ENCODE measurements around the gene LSM10.

Gene LSM10

DNA sequence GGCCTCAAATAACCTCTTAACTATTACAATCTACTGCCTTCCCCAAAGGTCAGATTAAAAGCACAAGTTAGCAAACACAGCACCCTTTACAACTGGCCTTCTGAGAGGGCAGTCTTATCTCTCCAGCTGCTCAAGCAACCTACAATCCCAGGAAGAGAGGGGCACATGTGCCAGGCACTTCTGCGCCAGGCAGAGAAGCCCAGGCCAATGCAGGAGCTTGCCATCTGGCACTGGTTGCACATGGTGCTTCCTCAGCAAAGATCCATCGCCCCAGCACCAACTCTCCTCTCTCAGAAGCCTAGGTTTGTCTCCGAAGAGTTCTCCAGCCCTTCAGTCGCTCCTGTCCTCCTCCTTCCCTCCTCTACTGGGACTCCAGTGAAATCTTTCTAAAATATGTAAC, 14.5 kb downstream of the LSM10 start:
- no peak for DNase-seq (ENCODE audit: low spot score)

DNA sequence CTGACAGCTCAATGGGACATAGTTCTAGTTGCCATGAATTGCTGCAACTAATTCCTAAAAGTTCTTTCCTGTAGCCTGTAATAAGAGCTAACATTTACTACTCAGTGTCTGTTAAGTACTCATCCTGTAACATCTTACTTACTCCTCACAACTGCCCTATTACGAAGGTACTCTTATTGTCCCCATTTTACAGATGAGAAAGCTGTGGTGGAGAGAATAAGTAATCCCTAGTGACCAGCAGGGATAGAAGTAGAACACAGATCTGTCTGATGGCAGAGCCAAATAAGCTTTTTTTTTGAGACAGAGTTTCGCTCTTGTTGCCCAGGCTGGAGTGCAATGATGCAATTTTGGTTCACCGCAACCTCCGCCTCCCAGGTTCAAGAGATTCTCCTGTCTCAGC, 15.0 kb downstream of the LSM10 start:
- no peak for DNase-seq (ENCODE audit: low spot score)

DNA sequence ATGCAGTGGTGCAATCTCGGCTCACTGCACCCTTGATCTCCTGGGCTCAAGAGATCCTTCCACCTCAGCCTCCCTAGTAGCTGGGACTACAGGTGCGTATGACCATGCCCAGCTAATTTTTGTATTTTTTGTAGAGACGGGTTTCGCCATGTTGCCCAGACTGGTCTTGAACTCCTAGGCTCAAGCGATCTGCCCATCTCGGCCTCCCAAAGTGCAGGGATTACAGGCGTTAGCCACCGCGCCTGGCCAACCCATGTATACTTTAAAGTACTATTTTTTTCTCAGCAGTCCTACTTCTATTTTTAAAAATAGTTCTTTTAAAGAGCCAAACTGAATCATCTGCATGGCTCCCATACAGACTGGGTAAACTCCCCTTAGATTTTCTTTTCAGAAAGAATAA, 15.5 kb downstream of the LSM10 start:
- no peak for DNase-seq (ENCODE audit: low spot score)

DNA sequence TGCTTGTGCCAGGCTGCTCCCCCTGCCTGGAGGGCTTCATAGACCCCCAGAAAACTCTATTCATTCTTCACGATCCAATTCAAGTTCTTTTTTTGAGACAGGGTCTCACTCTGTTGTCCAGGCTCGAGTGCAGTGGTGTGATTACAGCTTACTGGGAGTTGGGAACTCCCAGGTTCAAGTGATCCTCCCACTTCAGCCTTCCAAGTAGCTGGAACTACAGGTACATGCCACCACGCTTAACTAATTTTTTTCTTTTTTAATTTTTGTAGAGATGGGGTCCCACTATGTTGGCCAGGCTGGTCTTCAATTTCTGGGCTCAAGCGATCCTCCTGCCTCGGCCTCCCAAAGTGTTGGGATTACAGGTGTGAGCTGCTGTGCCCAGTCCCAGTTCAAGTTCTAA, 16.3 kb downstream of the LSM10 start:
- DNase-seq (ENCODE audit: low spot score) = no peak

DNA sequence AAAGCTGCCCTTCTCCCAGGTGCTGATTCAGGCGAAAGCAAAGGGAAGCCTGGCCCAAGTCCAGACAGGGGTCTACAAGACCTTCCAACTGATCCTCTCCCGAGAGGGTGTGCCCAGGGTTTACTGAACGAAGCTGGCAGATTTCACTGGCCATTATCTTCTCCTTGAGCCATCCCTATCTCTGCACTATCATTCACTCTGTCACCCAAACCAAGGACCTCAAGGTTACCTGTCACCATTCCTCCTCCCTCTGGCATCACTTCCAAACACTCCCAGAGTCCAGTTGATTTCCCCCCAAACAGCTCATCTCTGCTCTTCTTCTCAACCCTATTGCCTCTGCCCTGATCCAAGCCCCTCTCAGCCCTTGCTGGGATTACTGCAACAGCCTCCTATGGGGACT, 16.9 kb downstream of the LSM10 start:
- no peak for DNase-seq (ENCODE audit: low spot score)

DNA sequence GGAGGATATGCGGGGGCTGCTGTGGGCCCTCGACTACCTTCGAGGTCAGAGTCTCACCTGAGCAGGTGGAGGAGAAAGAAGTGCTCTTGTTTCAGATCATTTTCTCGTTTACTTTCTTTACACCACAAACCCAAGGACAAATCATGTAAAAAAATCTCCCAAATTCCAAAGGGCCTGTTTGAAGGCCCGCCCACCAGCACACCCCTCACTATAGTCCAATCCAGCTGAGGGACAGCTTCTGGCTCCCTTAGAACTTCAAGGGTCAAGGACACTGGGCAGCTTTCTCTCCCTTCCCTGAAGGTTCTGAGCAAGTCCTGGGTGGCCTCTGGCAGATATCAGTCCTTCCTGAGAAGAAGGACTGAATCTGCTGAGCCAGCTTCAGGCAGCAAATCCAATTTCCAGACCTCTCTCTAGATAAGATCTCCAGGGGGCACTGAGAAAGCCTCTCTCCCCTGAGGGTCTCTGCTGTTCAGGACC, 17.5 kb downstream of the LSM10 start:
- no peak for DNase-seq (ENCODE audit: low spot score)

DNA sequence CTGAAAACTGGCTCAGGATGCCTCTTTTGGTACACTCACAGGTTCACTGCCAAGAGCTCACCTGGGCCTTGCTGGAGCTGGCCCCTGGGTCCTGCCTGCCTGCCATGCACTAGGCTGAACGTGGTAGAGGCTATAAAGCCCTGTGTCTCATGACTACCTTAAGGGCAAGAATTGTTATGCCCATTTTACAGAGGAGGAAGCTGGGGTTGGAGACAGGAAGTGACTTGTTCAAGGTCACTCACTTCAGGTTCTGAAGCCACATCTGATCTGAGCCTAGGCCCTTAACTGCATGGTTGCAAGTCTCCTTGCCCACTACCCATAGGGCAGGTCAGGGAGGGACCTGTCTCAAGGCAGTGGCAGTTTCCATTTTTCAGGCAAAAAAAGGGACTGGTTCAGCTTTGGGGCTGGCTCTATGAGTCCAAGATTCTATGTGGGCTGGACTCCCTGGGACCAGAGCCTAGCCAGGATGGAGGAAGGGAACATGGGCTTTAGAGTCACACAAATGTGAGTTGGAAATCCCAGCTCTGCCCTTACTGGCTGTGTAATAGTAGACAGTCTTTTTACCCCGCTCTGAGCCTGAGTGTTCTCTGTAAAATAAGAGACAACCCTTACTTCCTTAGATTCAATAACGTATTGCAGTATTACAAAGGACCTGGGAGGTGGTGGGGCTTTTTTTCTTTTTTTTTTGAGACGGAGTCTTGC, 19.8 kb downstream of the LSM10 start:
- no peak for DNase-seq (ENCODE audit: low spot score)

DNA sequence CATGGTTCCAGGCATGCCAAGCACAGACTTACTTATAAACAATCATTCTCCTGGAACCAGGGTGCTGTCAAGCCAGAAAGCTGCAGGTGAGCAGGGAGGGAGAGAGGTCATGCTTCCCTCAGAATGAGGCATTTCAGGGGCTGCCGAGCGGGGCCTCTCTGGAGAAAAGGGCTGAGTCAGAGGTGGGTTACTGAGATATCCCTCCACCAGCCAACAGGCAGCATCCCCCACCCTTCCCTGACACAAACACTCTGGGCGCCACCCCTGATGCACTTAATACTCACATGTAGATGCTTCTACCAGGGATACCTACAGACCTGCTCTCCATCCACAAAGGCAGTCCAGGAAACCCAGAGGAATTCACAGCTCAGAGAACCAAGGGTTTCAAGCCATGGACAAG, 25.1 kb downstream of the LSM10 start:
- DNase-seq (ENCODE audit: low spot score) = no peak

DNA sequence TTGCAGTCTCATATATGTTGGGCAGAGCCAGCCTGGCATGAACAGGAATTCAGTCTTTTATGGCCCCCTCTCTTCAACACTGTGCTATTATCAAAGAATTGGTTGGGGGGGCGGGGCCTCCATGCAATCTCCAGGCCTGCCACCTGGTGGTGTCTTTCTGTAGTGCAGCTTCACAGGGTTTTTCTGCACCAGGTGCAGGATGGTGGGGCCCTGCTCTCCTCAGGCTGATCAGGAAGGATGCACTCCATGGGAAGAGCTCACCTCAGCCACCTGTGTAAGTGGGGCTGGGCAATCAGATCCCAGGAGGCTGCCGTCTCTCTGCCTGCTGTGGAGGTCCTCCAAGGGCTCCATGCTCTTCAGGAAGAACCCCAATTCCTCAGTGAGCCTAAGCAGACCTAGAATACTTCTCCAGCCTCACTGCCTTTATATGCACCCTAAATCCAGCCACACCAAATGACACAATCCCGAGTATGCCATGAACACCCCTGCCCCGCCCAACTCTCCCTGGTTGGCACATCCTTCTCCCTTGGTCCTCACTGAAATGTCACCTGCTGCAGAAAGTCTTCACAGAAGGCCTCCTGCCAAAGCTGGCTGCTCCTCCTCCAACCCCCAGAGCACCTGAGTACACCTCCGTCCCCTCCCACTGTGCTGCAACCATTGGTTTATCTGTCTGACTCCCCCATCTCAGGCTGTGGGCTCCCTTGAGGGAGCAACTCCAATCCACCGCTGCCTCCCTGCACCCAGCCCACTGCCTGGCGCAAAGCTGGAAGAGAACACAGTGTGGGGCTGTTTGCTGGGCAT, 28.4 kb downstream of the LSM10 start:
- DNase-seq (ENCODE audit: low spot score) = peak; percentile 65

DNA sequence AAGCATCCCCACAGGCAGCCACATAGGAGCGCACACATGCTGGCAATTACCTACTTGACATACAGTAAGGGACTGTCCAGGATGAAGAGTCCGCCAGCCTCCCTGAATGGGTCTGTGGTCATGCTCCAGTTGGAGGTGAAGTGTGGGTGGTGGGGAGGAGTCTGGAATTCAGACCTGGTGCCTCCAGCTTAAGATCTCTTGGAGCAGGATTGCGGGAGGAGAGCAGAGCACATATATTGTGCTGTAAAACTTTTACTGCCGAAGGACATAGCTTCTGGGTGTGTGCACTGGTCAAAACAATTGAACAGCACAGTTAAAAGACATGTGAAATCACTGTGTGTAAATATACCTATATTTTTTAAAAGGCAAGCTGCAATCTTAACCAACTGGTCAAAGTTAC, 29.9 kb downstream of the LSM10 start:
- no peak for DNase-seq (ENCODE audit: low spot score)

DNA sequence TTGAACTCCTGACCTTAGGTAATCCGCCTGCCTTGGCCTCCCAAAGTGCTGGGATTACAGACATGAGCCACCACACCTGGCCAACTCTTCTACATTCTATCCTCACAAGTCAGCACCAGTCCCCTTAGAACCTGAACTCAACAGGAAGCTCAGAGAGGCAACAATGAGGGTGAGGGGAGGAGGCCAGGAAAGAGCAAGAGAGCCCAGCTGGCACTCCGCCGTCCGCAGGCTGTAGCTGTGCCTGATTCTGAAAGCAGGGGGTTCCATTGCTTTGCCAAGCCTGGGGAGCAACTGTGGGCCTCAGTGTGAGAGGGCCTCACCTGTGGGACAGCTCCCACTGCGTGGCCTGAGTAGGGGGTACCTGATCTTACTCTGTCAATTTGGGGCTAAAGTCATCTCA, 30.6 kb downstream of the LSM10 start:
- no peak for DNase-seq (ENCODE audit: low spot score)

DNA sequence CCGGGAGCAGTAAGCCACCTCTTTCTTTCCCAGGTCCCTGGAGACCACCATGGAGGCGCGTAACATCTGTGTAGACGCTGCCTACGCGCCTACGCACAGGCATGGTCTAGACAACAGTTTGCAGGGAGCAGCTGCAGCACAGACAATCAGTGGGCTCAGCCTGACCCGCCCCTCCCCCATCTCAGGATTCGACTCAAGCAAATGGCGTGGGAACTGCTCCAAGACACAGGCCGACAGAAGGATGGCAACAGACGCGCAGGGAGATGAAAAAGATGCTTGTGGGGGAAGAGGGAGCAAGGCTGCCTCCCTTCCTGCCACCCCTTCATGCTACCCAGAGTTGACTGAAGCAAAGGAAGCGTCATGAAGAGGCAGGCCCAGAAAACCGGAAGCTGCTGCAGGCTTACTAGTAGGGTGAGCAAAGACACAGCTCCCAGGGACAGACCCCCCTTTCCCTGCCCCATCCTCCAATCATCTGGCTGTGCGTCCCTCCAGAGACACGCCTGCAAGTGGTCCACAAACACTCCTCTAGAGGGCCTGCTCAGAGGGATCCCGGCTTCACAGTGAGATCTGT, 31.5 kb downstream of the LSM10 start:
- DNase-seq (ENCODE audit: low spot score) = peak; percentile 75

DNA sequence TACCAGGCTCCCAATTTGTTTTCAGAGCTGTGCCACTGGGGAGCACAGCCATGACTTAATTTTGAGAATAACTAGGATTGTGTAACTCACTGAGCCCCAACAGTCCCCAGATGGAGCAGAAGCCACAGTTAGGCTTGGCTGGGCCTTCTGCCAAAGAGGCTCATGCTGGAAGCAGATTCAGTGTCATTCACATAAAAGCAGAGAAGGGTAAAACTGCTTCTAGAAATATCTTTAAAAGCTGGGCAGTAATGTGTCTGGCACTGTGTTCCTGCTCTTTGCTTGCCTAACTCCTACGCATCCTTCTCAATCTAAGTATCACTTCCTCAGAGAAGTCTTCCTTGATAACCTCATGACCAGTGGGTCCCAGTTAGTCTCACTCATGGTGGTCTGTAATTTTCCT, 32.3 kb downstream of the LSM10 start:
- DNase-seq (ENCODE audit: low spot score) = no peak

DNA sequence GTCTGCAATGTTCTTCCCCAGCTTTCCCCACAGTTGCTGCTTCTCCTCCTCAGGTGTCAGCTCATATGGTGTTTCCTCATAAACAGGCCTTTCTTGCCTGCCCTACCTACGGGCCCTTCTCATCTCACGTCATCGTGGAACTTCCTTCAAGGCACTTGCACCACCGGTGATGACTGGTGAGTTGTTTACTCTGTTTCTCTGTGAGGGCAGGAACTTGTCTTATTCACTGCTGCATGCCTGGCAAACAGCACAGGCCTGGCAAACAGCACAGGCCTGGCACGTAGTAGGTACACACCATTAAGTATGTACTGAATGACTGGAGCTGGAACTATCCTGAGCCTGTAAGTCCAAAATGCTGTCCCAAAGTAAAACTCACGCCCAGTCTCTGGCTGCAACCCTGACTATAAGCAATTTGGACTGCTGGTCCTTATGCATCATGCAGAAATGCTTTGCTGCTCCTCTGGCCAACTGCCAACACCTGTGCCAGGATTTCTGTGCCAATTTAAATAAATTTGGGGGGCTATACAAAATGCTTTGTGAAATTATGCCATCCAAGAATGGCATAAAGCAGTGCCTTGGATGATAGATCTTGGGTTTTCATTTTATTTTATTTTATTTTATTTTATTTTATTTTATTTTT, 37.7 kb downstream of the LSM10 start:
- no peak for DNase-seq (ENCODE audit: low spot score)

DNA sequence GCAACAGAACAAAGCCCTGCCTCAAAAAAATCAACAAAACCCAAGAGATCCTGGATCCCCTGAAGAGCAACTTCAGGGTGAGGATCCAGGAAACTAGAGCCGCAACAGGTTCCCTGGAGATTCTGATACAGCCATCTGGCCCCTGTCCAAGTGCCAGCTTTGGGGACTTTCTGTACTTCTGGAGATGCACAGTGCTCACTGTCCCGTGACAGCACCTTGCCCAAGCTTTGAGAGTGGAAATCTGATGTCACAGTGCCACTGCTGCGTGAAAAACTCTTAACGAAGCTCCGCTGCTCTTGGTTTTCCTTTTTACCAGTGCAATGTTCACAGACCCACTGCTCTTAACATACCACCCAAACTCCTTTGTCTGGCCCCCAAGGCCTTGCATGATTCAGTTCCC, 38.3 kb downstream of the LSM10 start:
- DNase-seq (ENCODE audit: low spot score) = no peak

DNA sequence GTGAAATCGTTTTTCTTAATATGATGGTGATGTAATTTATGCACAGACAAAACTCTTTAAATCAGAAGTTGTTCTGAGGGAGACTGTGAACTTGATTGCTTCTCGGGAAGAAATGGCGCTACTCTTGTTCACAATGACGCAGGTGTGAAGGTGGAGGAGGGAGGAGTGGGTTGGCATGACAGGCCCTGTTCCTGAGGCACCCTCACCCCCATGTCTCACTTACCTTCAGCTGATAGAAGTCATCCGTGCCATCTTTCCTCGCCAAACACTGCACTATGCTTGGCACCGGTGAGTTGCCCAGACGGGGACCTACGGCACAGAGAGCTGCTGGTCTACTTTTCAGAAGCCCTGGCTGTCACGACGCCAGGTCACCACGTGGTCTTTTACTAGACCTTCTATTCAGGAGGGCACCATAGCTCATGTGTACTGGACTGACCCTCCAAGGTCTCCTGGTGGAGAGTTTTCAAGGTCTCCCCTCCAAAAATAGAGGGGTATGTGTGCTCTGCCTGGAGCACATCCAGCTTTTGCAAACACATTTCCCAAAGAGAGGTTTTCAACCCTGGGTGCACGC, 39.1 kb downstream of the LSM10 start:
- DNase-seq (ENCODE audit: low spot score) = no peak

DNA sequence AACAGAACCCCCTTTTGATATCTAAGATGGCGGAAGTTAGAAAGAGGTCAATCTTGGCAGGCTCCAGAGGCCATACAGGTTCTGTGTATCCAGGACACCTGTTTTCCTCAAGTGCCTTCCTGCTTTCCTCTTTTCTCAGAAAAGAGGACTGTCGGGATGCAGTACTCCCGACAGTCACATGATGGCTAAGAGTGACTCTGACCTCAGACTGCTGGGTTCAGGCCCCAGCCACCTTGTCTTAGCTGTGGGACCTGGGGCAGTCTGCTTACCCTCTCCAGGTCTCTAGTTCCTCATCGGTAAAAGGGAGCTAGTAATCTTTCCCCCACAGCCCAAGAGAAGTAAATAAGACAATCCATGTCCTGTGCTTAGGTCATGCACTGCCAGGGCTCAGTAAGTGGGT, 41.9 kb downstream of the LSM10 start:
- no peak for DNase-seq (ENCODE audit: low spot score)

DNA sequence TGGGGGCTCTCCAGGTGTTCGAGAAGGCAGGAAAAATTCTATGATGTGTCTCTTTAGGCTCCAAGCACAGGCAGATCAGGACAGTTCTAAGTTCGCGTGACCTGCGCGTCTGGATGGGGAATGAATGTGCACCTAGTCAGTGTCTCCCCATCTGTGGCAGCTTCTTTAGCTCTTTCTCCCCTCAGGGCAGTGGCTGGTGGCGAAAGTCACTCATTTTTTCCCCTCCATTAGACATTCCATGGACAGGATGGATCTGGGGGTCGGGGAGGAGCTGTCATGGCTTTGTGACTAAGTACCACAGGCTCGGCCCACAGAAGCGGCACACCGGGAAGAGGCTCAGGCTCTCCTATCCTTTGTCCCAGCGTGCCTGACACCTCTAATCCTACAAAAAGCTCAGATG, 43.2 kb downstream of the LSM10 start:
- DNase-seq (ENCODE audit: low spot score) = no peak

DNA sequence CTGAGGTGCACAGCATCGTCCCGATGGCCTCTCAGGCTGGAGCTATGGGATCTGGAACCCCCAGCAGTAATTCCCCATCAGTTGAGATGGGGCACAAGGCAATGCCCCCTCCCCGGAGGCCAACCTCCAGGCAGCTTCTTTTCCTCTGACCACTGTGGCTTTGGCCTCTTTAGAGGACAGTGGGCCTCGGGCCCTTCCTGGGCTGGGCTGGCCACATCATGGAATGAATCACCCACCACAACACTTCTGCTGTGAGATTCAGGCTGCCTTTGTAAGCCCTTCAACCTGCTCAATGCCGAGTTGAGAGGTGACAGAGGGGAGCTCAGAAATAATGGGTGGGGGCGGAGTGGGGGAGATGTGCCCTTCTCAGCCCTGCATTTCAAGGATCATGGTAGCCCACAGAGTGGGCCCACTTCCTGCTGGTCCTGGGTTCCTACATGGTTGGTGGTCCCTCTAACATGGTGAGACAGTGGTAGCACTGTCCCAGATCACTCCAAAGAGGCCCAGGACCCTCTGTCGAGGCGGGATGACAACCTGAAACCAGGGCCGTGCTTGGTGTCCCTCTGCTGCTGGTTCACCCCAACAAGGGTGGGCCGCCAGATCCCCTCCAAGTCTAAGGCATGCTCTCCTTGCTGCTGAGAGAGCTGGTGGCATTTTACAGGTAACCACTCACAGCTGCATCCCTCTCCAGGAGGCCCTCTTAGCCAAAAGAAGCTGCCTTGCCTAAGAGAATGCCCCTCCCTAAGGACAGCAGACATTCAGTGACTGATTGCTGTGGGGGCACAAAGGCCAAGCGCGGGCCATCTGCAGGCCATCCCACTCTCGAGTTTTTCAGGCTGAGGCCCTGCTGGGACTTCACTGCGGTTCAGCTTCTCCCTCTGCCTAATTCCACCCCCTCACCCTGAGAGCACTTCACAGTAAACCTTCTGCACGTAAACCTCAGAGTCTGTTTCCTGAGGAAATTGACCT, 44.5 kb downstream of the LSM10 start:
- DNase-seq (ENCODE audit: low spot score) = peak; percentile 42

DNA sequence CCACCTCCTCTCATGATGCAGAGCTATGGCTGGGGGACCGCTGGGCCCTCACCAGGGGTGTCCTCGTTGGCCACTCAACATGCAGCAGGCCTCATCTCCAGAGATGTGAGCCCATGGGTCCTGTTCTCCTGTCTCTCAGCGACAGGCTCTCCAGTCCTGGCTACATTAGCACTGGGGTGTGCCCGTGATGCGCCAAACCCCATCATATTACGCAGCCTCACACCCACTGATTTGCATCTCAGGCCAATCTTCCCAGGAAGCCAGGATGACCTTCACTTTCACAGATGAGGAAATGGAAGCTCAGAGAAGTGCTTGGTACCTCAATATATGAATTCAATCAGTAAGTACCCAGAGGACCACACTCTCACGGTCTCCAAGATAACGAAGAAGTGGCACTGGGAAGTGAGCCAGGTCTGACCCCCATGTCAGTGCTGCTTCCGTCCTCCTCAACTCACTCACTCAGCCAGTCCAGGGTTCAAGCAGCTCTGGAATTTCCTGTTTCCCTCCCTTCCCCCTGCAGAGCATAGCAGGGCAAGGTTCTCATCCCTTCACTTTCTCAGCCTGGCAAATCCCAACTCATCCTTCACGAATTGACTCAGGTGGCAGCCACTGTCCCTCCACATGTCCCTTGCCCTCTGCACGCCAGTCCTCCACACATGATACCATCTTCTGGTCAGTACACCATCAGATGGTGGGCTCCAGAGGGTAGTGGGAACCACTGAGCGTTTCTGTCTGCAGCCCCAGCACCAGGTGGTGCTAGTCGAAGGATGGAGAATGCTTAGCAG, 45.4 kb downstream of the LSM10 start:
- DNase-seq (ENCODE audit: low spot score) = peak; percentile 63

Data from kidney capillary endothelial cell (primary cell).